Urinary bladder (tissue), 4 donors: ENCODE results near the gene TLK1. TPM values are rescaled to one million over a fixed set of nuclear protein-coding genes. Genes with fewer than 3 reads are reported as not detected.

Experiments
- DNase-seq: peaks from one replicate; pipeline ENCODE4 v3.0.0-alpha.2; 2015; ENCODE audit errors: extremely low spot score
- H3K27ac ChIP-seq: one replicate; pipeline ENCODE4 v1.5.1; 2013; ENCODE audit warnings: low read depth, mild to moderate bottlenecking, moderate library complexity
- H3K36me3 ChIP-seq: one replicate; pipeline ENCODE4 v1.6.1; 2013; ENCODE audit warnings: mild to moderate bottlenecking, moderate library complexity; ENCODE audit not compliant: insufficient read depth
- H3K4me1 ChIP-seq: one replicate; pipeline ENCODE4 v1.6.1; 2013; ENCODE audit warnings: mild to moderate bottlenecking, moderate library complexity; ENCODE audit not compliant: insufficient read depth
- H3K4me3 ChIP-seq: one replicate; pipeline ENCODE4 v1.5.1; 2013; ENCODE audit warnings: low read depth, low read length
- WGBS: extraction: QIAGEN DNeasy Blood & Tissue Kit; methylation state at CpG from one replicate; pipeline ENCODE4 v1.1.7; 2013; 5-methylcytosine and 5-hydroxymethylcytosine counted together
- polyA plus RNA-seq: library from polyadenylated mRNA; stranded (reverse); fragments of 200-250 nt; gene quantifications from one replicate; pipeline ENCODE4 v1.2.3, GENCODE V29; 2013
- total RNA-seq: library from RNA; depleted of rRNA; stranded (reverse); fragments of >200 nt; gene quantifications from one replicate; pipeline ENCODE4 v1.2.3, GENCODE V29; 2014
- donor health status: healthy with polysubstance abuse.
- donor health status: healthy.

The TLK1 gene
- total and polyA plus RNA-seq, 2 donors, result 23.3 to 50.9 TPM

DNA sequence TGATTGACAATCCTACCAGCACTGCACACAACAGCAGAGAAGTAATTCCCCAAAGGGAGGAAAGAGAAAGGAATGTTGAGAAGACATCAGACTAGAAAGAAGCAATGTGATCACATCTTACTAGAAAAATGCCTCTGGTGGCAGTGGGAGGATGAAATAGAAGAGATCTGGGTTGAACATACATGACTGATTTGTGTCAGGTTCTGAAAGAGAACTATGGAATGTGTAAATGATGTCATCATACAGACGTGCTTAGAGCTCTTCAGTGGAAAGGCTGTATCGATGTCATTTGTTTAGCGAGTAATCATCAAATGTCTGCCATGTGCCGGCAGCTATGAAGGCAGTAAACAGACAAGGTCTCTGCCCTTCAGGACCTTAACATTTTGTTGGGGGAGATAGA is 206.8 kb downstream of the TLK1 start:
- DNase-seq, result no peak
- WGBS, result 65% methylated on average over 4 of the region's 4 CpGs
- H3K4me1 ChIP-seq, result no peaks in the 10 kb centered on the region
- peaks cover 8% of the 10 kb centered on the region for H3K36me3 ChIP-seq
- no peak overlapping the region for H3K27ac ChIP-seq
- no peak overlapping the region for H3K4me3 ChIP-seq

DNA sequence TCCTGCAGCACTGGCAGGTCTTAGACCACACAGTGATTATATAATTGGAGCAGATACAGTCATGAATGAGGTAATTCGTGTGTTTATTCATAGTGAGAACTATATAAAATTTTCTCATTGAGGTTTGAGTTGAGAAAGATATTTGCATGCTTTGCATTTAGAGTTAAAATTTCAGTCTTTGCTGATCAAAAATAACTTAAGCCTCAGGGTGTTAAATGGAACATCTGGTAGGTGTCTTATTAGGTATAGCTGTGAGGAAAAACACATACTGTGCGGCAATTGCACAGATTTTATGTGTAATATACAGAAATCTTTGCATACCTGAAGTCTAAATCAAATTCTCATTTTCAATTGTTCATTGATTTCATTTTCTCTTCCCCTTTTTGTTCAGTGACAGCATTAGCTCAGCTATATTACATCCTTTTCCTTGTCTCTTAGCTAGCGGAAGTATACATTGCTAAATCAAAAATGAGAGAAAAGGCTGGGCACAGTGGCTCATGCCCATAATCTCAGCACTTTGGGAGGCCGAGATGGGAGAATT is 210.4 kb downstream of the TLK1 start:
- no peak overlapping the region for H3K27ac ChIP-seq
- H3K36me3 ChIP-seq, result peaks cover 6% of the 10 kb centered on the region
- WGBS, result 91% methylated on average over 4 of the region's 4 CpGs

DNA sequence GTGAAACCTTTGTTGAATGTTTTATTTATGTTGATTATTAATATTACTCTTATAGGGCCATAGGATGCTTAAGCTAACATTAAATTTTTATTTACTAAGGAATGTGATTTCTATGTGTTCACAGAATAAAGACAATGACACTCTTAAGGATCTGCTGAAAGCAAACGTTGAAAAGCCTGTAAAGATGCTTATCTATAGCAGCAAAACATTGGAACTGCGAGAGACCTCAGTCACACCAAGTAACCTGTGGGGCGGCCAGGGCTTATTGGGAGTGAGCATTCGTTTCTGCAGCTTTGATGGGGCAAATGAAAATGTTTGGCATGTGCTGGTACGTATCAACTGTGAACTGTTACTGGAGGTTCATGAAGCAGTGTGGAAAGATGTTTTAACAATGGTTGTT is 211.3 kb downstream of the TLK1 start:
- H3K36me3 ChIP-seq, result peaks cover 2% of the 10 kb centered on the region
- H3K4me1 ChIP-seq, result no peaks in the 10 kb centered on the region
- H3K27ac ChIP-seq, result no peak overlapping the region
- 63% methylated on average over 5 of the region's 5 CpGs for WGBS
- no peak for DNase-seq
- no peak overlapping the region for H3K4me3 ChIP-seq

More for the DNA sequence above, 210.4 kb downstream of the TLK1 start:
- DNase-seq, result no peak
- Histone ChIP-seq H3K4me3 (no peak overlapping the region), H3K4me1 (no peaks in the 10 kb centered on the region)

DNA sequence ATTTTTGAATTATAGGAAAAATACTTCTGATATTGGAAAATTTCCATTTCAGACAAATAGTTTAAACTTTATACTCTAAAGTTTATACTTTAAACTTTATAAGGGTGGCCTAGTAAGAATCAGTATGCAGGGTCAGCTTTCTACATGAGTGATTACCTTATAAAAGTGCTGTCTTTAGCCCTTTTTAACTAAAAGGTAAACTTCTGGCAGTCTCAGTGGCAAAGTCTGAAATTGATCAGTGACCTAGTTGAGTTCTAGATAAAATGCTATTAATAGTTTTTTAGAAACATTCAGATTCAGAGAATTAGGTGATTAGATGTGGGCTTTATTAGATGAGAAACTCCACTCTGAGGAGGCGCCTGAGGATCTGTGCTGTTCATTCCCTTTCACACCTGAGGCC is 216.1 kb downstream of the TLK1 start:
- 93% methylated on average over 1 of the region's 1 CpG for WGBS
- Histone ChIP-seq H3K36me3 (no peaks in the 10 kb centered on the region), H3K27ac (no peak overlapping the region), H3K4me1 (no peaks in the 10 kb centered on the region), H3K4me3 (no peak overlapping the region)
- no peak for DNase-seq

DNA sequence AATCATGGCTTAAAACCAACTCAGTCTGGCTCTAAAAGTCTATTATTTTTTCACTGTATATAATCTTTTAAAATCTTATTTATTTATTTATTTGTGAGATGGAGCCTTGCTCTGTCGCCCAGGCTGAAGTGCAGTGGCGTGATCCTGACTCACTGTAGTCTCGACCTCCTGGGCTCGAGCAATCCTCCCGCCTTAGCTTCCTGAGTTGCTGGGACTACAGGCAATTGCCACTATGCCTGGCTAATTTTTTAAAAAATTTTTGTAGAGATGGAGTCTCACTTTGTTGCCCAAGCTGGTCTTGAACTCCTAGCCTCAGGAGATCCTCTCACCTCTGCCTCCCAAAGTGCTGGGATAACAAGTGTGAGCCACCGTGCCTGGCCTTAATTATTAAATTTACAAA is 217.1 kb downstream of the TLK1 start:
- no peak overlapping the region for H3K4me3 ChIP-seq
- no peaks in the 10 kb centered on the region for H3K36me3 ChIP-seq
- WGBS, result 79% methylated on average over 6 of the region's 6 CpGs
- H3K27ac ChIP-seq, result no peak overlapping the region
- H3K4me1 ChIP-seq, result no peaks in the 10 kb centered on the region
- DNase-seq, result no peak

DNA sequence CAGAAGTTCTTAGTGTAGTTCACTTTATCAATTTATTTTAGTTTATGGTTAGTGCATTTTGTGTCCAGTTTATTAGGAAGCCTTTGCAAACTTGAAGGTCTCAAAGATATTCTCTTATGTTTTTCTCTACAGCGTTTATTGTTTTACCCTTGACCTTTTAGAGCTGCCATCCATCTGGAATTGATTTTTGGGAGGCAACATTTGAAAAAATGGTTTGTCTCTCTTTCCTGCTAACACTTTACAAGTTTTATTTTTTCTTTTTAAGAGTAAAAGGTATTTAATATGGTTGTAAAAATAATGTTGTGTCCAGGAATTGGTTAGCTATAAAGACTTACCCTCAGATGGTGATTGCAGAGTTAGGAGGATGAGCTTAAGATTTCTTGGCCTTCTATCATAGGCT is 217.7 kb downstream of the TLK1 start:
- Histone ChIP-seq H3K4me3 (no peak overlapping the region), H3K27ac (no peak overlapping the region), H3K36me3 (no peaks in the 10 kb centered on the region), H3K4me1 (no peaks in the 10 kb centered on the region)
- DNase-seq, result no peak
- WGBS, result 39% methylated on average over 1 of the region's 1 CpG

DNA sequence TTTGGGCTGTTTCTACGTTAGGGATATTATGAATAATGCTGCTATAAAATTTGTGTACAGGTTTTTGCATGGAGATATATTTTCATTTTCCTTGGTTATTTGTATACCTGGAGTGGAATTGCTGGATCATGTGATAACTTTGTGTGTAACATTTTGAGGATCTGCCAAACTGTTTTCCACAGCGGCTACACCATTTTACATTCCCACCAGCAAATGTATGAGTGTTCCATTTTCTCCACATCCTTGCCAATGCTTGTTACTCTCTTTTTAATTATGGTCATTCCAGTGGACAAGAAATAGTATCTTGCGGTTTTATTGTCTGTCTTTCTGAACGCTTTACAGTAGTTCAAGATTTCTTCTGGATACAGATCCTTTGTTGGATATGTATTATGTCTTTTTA is 218.1 kb downstream of the TLK1 start:
- WGBS, result 85% methylated on average over 4 of the region's 4 CpGs
- Histone ChIP-seq H3K4me3 (no peak overlapping the region), H3K4me1 (no peaks in the 10 kb centered on the region), H3K27ac (no peak overlapping the region), H3K36me3 (no peaks in the 10 kb centered on the region)
- no peak for DNase-seq

Other genes starting within 250 kb of the TLK1 start
- 35.5 TPM for gene GORASP2, start 231.6 kb downstream of the TLK1 start, total RNA-seq
- 53.0 TPM for gene GORASP2, start 231.6 kb downstream of the TLK1 start, polyA plus RNA-seq